Left colon (tissue), 2 donors: ENCODE measurements around the gene YEATS2. TPM values are rescaled to one million over a fixed set of nuclear protein-coding genes. Genes with fewer than 3 reads are reported as not detected.

Experiments used
- total RNA-seq, 2 donors: library from RNA; stranded (reverse); fragmentation: NEBNext Ultra II Directional; extraction: Animal tissue kit (Norgen Biotek cat#: 25700); gene quantifications; one replicate each; pipeline ENCODE4 v1.2.1, GENCODE V29; 2021
- donor health status: DM: no; HTN: no; CAD: no.
- donor health status: DM: yes; HTN: yes; CAD: no.

The YEATS2 gene
- total RNA-seq, 2 donors from 2014 or later = 14.1 to 15.0 TPM

Other genes starting within 250 kb of the YEATS2 start
- gene KLHL6, start 142.1 kb upstream of the YEATS2 start, total RNA-seq = 1 to 10 TPM; 1.9 to 3.6 TPM
- 10 to 100 TPM; 29.6 to 57.2 TPM for gene KLHL24, start 62.2 kb upstream of the YEATS2 start, total RNA-seq
- gene MAP6D1, start 127.8 kb downstream of the YEATS2 start, total RNA-seq = 1 to 10 TPM; 1.3 TPM
- gene PARL, start 187.1 kb downstream of the YEATS2 start, total RNA-seq = 10 to 100 TPM; 60.6 to 78.0 TPM